Vagina (tissue), 2 donors: ENCODE data around the gene TRUB1. TPM values are rescaled to one million over a fixed set of nuclear protein-coding genes. Genes with fewer than 3 reads are reported as not detected.
"Not testable (repeated sequence)": the region's sequence is repeated elsewhere in the genome, so short reads cannot be mapped to it uniquely, and the experiment has no call there.

Experiments used
- DNase-seq, 2 donors: peaks; one replicate each; pipeline ENCODE4 v3.0.0-alpha.2; 2017; ENCODE audit errors: extremely low spot score in 2 of 2
- H3K27ac ChIP-seq: fragments of 200-600 bp; sonication (generic); one replicate; pipeline ENCODE4 v1.5.1; 2019
- H3K27me3 ChIP-seq: fragments of 200-600 bp; sonication (generic); one replicate; pipeline ENCODE4 v1.5.1; 2019
- H3K36me3 ChIP-seq, 2 donors: fragments of 200-600 bp; sonication (generic); one replicate each; pipeline ENCODE4 v1.5.1; 2017 to 2019
- H3K4me1 ChIP-seq: fragments of 200-600 bp; sonication (generic); one replicate; pipeline ENCODE4 v1.5.1; 2019
- H3K4me3 ChIP-seq, 2 donors: fragments of 200-600 bp; sonication (generic); 1 replicate in 1 of 2; 2 replicates in 1 of 2; pipeline ENCODE4 v1.5.1; 2016 to 2019
- H3K9me3 ChIP-seq: fragments of 200-600 bp; sonication (generic); one replicate; pipeline ENCODE4 v1.5.1; 2019
- CTCF ChIP-seq, 3 experiments: fragments of 450-650 bp in 2 of 3; fragments of 200-600 bp in 1 of 3; sonication (generic) in 1 of 3; IDR thresholded peaks; one replicate each; pipeline ENCODE4 v1.5.1; 2017 to 2019; ENCODE audit warnings: antibody characterized with exemption in 3 of 3, mild to moderate bottlenecking in 2 of 3, moderate library complexity in 2 of 3
- POLR2A ChIP-seq, 2 donors: fragments of 450-650 bp; IDR thresholded peaks; one replicate each; pipeline ENCODE4 v1.6.1; 2017; ENCODE audit warnings: antibody characterized with exemption in 2 of 2, mild to moderate bottlenecking in 2 of 2, moderate library complexity in 2 of 2
- POLR2AphosphoS5 ChIP-seq, 2 donors: sonication (generic); formaldehyde crosslinking; IDR thresholded peaks; one replicate each; pipeline ENCODE4 v1.9.0; 2017; ENCODE audit warnings: antibody characterized with exemption in 2 of 2, mild to moderate bottlenecking in 2 of 2, low read depth in 1 of 2; ENCODE audit not compliant: insufficient read depth in 1 of 2
- intact Hi-C: fragments of 100-400 bp; cut with DNase I; formaldehyde crosslinking; loops from one replicate; pipeline ENCODE4 v1.15.1; 2023
- total RNA-seq: library from RNA; depleted of rRNA; stranded (reverse); fragments of >200 nt; gene quantifications from one replicate; pipeline ENCODE4 v1.2.3, GENCODE V29; 2016

Gene TRUB1
- total RNA-seq, result 30.2 TPM

- intact Hi-C loops, result no loop called here
- peak in 1 of 2 donors; percentile 95 for DNase-seq
- Histone ChIP-seq H3K4me3 (peak within 1 kb of the TSS; percentile 63 to 75), H3K36me3 (peaks cover 0 to 8% of the 10 kb centered on the region in 2 donors), H3K27ac (peak within 1 kb of the TSS; percentile 63), H3K27me3 (no peaks in the 10 kb centered on the region), H3K9me3 (no peaks in the 10 kb centered on the region), H3K4me1 (peaks cover 22% of the 10 kb centered on the region)
- TF ChIP-seq CTCF (IDR thresholded peaks at IDR 0.05) (peak in 1 of 3 experiments; percentile 25), POLR2AphosphoS5 (IDR thresholded peaks at IDR 0.05; ENCODE audit: insufficient read depth in 1 of 2, low read depth in 1 of 2) (peak; percentile 83 to 98), POLR2A (IDR thresholded peaks at IDR 0.05) (no peak)
Observed at GRCh38 chr10:114937962-114938855, at the start of gene TRUB1. TSS of gene TRUB1 (plus strand) at chr10:114938195. CDS start at chr10:114938254, 59 bp downstream.

- TF ChIP-seq CTCF (IDR thresholded peaks at IDR 0.05) (no peak), POLR2AphosphoS5 (IDR thresholded peaks at IDR 0.05; ENCODE audit: insufficient read depth in 1 of 2, low read depth in 1 of 2) (no peak), POLR2A (IDR thresholded peaks at IDR 0.05) (no peak)
- no peaks in the 10 kb centered on the region for H3K27me3 ChIP-seq
- no peaks in the 10 kb centered on the region for H3K4me1 ChIP-seq
- no peak overlapping the region for H3K27ac ChIP-seq
- no peaks in the 10 kb centered on the region for H3K9me3 ChIP-seq
- no peaks in the 10 kb centered on the region for H3K36me3 ChIP-seq
- H3K4me3 ChIP-seq, result no peak overlapping the region
- DNase-seq, result no peak
- intact Hi-C loops, result no loop called here
Observed at GRCh38 chr10:114893251-114893650, 44.7 kb upstream of the TRUB1 start.

- H3K4me1 ChIP-seq, result no peaks in the 10 kb centered on the region
- no peak overlapping the region for H3K27ac ChIP-seq
- H3K9me3 ChIP-seq, result no peaks in the 10 kb centered on the region
- DNase-seq, result no peak
- H3K36me3 ChIP-seq, result no peaks in the 10 kb centered on the region
- H3K27me3 ChIP-seq, result no peaks in the 10 kb centered on the region
- intact Hi-C loops, result no loop called here
- no peak for TF ChIP-seq POLR2A (IDR thresholded peaks at IDR 0.05)
- TF ChIP-seq POLR2AphosphoS5 (IDR thresholded peaks at IDR 0.05; ENCODE audit: insufficient read depth in 1 of 2, low read depth in 1 of 2), result no peak
- no peak for TF ChIP-seq CTCF (IDR thresholded peaks at IDR 0.05)
- no peak overlapping the region for H3K4me3 ChIP-seq
Observed at GRCh38 chr10:114894911-114895310, 43.1 kb upstream of the TRUB1 start.

GRCh38 chr10:114897011-114897410, 41.0 kb upstream of the TRUB1 start:
- intact Hi-C loops, H3K9me3 ChIP-seq, H3K4me3 ChIP-seq, DNase-seq, H3K36me3 ChIP-seq, H3K4me1 ChIP-seq, H3K27ac ChIP-seq, H3K27me3 ChIP-seq: not testable (repeated sequence)

- Histone ChIP-seq H3K9me3 (no peaks in the 10 kb centered on the region), H3K4me3 (no peak overlapping the region), H3K27me3 (no peaks in the 10 kb centered on the region), H3K4me1 (no peaks in the 10 kb centered on the region), H3K36me3 (no peaks in the 10 kb centered on the region), H3K27ac (no peak overlapping the region)
- DNase-seq, result no peak
- TF ChIP-seq CTCF (IDR thresholded peaks at IDR 0.05) (no peak), POLR2AphosphoS5 (IDR thresholded peaks at IDR 0.05; ENCODE audit: insufficient read depth in 1 of 2, low read depth in 1 of 2) (no peak), POLR2A (IDR thresholded peaks at IDR 0.05) (no peak)
- intact Hi-C loops, result no loop called here
Observed at GRCh38 chr10:114897593-114897992, 40.4 kb upstream of the TRUB1 start.
